ENCODE data around the gene STAG1.

STAG1 gene

DNA sequence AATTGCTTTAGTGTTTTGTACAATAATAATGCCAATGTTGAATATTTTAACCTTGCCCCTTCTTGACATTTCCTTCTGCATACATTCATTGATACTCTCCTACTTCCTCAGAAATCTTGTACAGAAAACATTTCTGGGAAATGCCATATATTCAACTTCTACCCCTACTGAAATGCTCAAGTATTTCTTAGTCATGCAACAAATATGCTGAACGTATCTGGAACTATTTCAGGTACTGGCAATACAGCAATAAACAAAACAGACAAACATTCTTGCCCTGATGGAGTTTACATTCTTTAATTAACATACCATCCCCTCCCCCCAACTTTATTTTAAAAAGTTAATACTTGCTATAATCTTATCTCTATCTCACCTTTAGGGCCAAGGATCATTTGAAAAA lies 147.2 kb downstream of the STAG1 start:
- Mint-ChIP-seq H3K4me3 (no peak overlapping the region), H3K9me3 (no peaks in the 10 kb centered on the region), H3K4me1 (no peaks in the 10 kb centered on the region), H3K27ac (no peak overlapping the region), H3K27me3 (ENCODE audit: low read depth, poor library complexity) (no peaks in the 10 kb centered on the region), H3K36me3 (ENCODE audit: low read depth) (peaks cover 72% of the 10 kb centered on the region)
- DNase-seq, result no peak
- TF ChIP-seq, protein P1, sequence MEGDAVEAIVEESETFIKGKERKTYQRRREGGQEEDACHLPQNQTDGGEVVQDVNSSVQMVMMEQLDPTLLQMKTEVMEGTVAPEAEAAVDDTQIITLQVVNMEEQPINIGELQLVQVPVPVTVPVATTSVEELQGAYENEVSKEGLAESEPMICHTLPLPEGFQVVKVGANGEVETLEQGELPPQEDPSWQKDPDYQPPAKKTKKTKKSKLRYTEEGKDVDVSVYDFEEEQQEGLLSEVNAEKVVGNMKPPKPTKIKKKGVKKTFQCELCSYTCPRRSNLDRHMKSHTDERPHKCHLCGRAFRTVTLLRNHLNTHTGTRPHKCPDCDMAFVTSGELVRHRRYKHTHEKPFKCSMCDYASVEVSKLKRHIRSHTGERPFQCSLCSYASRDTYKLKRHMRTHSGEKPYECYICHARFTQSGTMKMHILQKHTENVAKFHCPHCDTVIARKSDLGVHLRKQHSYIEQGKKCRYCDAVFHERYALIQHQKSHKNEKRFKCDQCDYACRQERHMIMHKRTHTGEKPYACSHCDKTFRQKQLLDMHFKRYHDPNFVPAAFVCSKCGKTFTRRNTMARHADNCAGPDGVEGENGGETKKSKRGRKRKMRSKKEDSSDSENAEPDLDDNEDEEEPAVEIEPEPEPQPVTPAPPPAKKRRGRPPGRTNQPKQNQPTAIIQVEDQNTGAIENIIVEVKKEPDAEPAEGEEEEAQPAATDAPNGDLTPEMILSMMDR (IDR thresholded peaks at IDR 0.05), result no peak

GRCh38 chr3:136602818-136603217 lies 149.4 kb downstream of the STAG1 start:
- H3K27me3 Mint-ChIP-seq (ENCODE audit: low read depth, poor library complexity), result no peaks in the 10 kb centered on the region
- H3K36me3 Mint-ChIP-seq (ENCODE audit: low read depth), result peaks cover 70% of the 10 kb centered on the region
- H3K27ac Mint-ChIP-seq, result no peak overlapping the region

DNA sequence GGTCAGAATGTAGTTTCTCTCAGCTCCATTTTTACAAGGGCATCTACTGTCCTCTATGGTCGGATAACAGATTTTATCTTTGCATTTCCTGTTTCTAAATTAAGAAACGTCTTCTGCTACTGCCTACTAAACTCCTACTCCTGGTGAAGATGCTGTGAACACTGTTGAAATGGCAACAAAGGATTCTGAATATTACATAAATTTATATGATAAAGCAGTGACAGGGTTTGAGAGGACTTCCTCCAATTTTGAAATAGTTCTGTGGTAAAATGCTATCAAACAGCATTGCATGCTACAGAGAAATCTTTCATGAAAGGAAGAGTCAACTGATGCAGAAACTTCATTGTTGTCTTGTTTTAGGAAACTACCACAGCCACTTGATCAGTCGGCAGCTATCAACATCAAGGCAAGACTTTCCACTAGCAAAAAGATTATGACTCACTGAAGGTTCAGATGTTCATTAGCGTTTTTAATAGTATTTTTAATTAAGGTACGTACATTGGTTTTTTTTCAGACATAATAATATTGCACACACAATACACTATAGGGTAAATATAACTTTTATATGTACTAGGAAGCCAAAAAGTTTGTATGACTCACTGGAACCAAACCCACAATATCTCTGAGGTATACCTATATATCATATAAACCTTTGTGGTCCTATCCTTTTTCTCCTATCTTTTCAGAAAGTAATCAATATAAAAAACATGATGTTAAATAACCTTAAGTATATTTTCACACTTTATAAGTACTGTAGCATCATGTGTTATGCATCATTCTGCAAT lies 156.1 kb downstream of the STAG1 start:
- Mint-ChIP-seq H3K27ac (no peak overlapping the region), H3K27me3 (ENCODE audit: low read depth, poor library complexity) (no peaks in the 10 kb centered on the region), H3K36me3 (ENCODE audit: low read depth) (peaks cover 20% of the 10 kb centered on the region), H3K9me3 (no peaks in the 10 kb centered on the region), H3K4me1 (no peaks in the 10 kb centered on the region), H3K4me3 (no peak overlapping the region)
- no peak for DNase-seq
- TF ChIP-seq, protein P1 (IDR thresholded peaks at IDR 0.05), result no peak

More at GRCh38 chr3:136602818-136603217, 149.4 kb downstream of the STAG1 start:
- Mint-ChIP-seq H3K4me3 (no peak overlapping the region), H3K4me1 (no peaks in the 10 kb centered on the region), H3K9me3 (no peaks in the 10 kb centered on the region)
- TF ChIP-seq, protein P1 (IDR thresholded peaks at IDR 0.05), result no peak
- no peak for DNase-seq

- no peaks in the 10 kb centered on the region for H3K9me3 Mint-ChIP-seq
Observed at GRCh38 chr3:136586580-136586979, 165.6 kb downstream of the STAG1 start.

DNA sequence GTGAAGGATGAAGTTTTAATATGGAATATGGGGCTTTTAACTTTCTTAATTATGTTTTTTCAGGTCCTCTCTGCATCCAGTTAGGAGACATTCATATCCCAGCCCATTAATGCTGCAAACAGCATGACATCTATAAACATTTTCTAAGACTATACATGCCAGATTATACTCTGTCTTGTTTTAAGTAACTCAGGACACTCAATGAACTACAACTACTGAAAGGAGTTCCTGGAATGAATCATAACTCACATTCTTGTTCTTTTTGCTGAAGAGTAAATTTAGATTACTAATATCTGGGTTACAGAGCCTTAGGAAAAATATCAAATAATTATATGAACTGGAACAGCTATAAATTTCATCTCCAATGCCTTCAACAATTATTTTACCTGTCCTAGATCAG lies 167.4 kb downstream of the STAG1 start:
- Mint-ChIP-seq H3K4me3 (no peak overlapping the region), H3K4me1 (no peaks in the 10 kb centered on the region), H3K27me3 (ENCODE audit: low read depth, poor library complexity) (peaks cover 3% of the 10 kb centered on the region), H3K36me3 (ENCODE audit: low read depth) (peaks cover 46% of the 10 kb centered on the region), H3K9me3 (no peaks in the 10 kb centered on the region), H3K27ac (no peak overlapping the region)
- DNase-seq, result no peak
- TF ChIP-seq, protein P1 (IDR thresholded peaks at IDR 0.05), result no peak

More at GRCh38 chr3:136586580-136586979, 165.6 kb downstream of the STAG1 start:
- no peak overlapping the region for H3K4me3 Mint-ChIP-seq
- TF ChIP-seq, protein P1 (IDR thresholded peaks at IDR 0.05), result no peak
- no peaks in the 10 kb centered on the region for H3K27me3 Mint-ChIP-seq (ENCODE audit: low read depth, poor library complexity)
- peaks cover 38% of the 10 kb centered on the region for H3K36me3 Mint-ChIP-seq (ENCODE audit: low read depth)
- no peaks in the 10 kb centered on the region for H3K4me1 Mint-ChIP-seq
- no peak for DNase-seq
- H3K27ac Mint-ChIP-seq, result no peak overlapping the region

- Mint-ChIP-seq H3K4me1 (no peaks in the 10 kb centered on the region), H3K27me3 (ENCODE audit: low read depth, poor library complexity) (peaks cover 3% of the 10 kb centered on the region), H3K9me3 (no peaks in the 10 kb centered on the region), H3K27ac (peak overlapping the region; percentile 9), H3K36me3 (ENCODE audit: low read depth) (peaks cover 50% of the 10 kb centered on the region), H3K4me3 (no peak overlapping the region)
- TF ChIP-seq, protein P1 (IDR thresholded peaks at IDR 0.05), result no peak
- DNase-seq, result no peak
Observed at GRCh38 chr3:136583823-136584222, 168.4 kb downstream of the STAG1 start.
